Gastrocnemius medialis (tissue), 4 donors: ENCODE data around the gene UCK2.

Source experiments
- CTCF ChIP-seq, 5 experiments: fragments of 450-650 bp in 3 of 5; fragments of 200-600 bp in 2 of 5; sonication (generic) in 2 of 5; IDR thresholded peaks in 4 of 5; conservative IDR thresholded peaks in 1 of 5; 1 replicate in 4 of 5; 2 replicates in 1 of 5; pipeline ENCODE4 v1.5.1; 2016 to 2019; ENCODE audit warnings: antibody characterized with exemption in 5 of 5, mild to moderate bottlenecking in 3 of 5, moderate library complexity in 3 of 5
- POLR2A ChIP-seq, 2 donors: fragments of 450-650 bp; IDR thresholded peaks; one replicate each; pipeline ENCODE4 v1.6.1; 2017; ENCODE audit warnings: antibody characterized with exemption in 2 of 2, mild to moderate bottlenecking in 2 of 2, moderate library complexity in 2 of 2

- TF ChIP-seq CTCF (IDR thresholded peaks at IDR 0.05 in 4 of 5, conservative IDR thresholded peaks at IDR 0.05 in 1 of 5) (no peak), POLR2A (IDR thresholded peaks at IDR 0.05) (no peak)
Measured at GRCh38 chr1:165924117-165924516, 96.7 kb downstream of the UCK2 start.
